ENCODE measurements around the gene OSTN. TPM values are rescaled to one million over a fixed set of nuclear protein-coding genes. Genes with fewer than 3 reads are reported as not detected.

OSTN gene
- total and polyA plus RNA-seq, 9 of the 15 experiments (the other 6 are each of a cell fraction or from before 2014, with no cell fraction given), result not detected

DNA sequence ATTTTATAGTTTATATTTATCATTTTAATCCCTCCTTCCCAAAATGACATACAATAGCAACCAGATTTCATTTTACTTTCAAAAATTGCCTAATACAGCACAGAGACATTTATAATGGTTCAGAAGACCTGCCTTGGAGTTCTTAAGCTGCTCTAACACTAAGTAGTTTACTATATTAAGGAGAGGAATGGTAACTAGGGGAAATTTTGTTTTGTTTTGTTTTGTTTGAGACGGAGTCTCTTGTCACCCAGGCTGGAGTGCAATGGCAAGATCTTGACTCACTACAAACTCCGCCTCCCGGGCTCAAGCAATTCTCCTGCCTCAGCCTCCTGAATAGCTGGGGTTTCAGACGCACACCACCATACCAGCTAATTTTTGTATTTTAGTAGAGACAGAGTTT is 107.4 kb downstream of the OSTN start:
- Histone ChIP-seq H3K4me2 (ENCODE audit: insufficient read depth, low read length) (no peak overlapping the region), H2AFZ (ENCODE audit: low read depth, low read length) (no peak overlapping the region), H3K36me3 (ENCODE audit: control insufficient read depth, insufficient read depth, low read length) (no peaks in the 10 kb centered on the region), H3K4me3 (no peak overlapping the region), H3K27ac (ENCODE audit: extremely low read depth, low read depth, low read length) (no peak overlapping the region), H4K20me1 (replicated peaks; ENCODE audit: control insufficient read depth, insufficient read depth, low read length) (no peaks in the 10 kb centered on the region), H3K9me3 (replicated peaks; ENCODE audit: control insufficient read depth, insufficient read depth, low read depth, low read length) (no peaks in the 10 kb centered on the region), H3K9me1 (ENCODE audit: control insufficient read depth, insufficient read depth, low read length) (no peaks in the 10 kb centered on the region), H3K4me1 (replicated peaks in 1 of 2; ENCODE audit: control insufficient read depth in 2 of 2, insufficient read depth in 2 of 2, low read length in 2 of 2) (no peaks in the 10 kb centered on the region), H3K9ac (ENCODE audit: insufficient read depth in 1 of 2, low read depth in 2 of 2, low read length in 2 of 2) (no peak overlapping the region), H3K79me2 (ENCODE audit: control insufficient read depth, insufficient read depth, low read length) (no peaks in the 10 kb centered on the region), H3K27me3 (ENCODE audit: control insufficient read depth in 2 of 2, insufficient read depth in 2 of 2, low read length in 2 of 2) (peaks cover 2 to 4% of the 10 kb centered on the region in 2 experiments; a peak in 3 of 5 replicates)
- TF ChIP-seq CBX8 (IDR thresholded peaks at IDR 0.05; ENCODE audit: borderline replicate concordance, extremely low read depth, low read depth, low read length, poor library complexity, severe bottlenecking), result peak; percentile 78
- TF ChIP-seq ZNF3 (CRISPR knock-in tag; IDR thresholded peaks at IDR 0.05), result no peak
- BruUV-seq (replicated peaks), result no TSS peak
- in situ Hi-C loops (cut with MboI) (no loop called here), intact Hi-C loops (cut with micrococcal nuclease) (no loop called here)
- 4% methylated on average over 4 of the region's 4 CpGs for WGBS (ENCODE audit: insufficient coverage, low coverage, missing lambda C conversion rate)
- ChIA-PET CTCF (ENCODE audit: low intra/inter-chr PET ratio) (no interaction called here), POLR2A (no interaction called here)
- no peak for ATAC-seq
- DNase-seq (ENCODE audit: extremely low read depth in 1 of 4, low spot score in 3 of 4), result no peak
- FAIRE-seq, result no peak

- CTCF ChIA-PET (ENCODE audit: low intra/inter-chr PET ratio), result no interaction called here
- no peaks in the 10 kb centered on the region for H3K9me1 ChIP-seq (ENCODE audit: control insufficient read depth, insufficient read depth, low read length)
- H3K4me2 ChIP-seq (ENCODE audit: insufficient read depth, low read length), result no peak overlapping the region
- H3K36me3 ChIP-seq (ENCODE audit: control insufficient read depth, insufficient read depth, low read length), result no peaks in the 10 kb centered on the region
- POLR2A ChIA-PET, result interaction anchor here (0.6 kb wide), 1 partner anchor 23 kb away, joined by 3 read pairs; no protein-coding TSS in a partner anchor
- H3K27me3 ChIP-seq (ENCODE audit: control insufficient read depth in 2 of 2, insufficient read depth in 2 of 2, low read length in 2 of 2), result peaks cover 2 to 4% of the 10 kb centered on the region in 2 experiments; a peak in 3 of 5 replicates
- intact Hi-C loops (cut with micrococcal nuclease), result no loop called here
- no peak for FAIRE-seq
- no peaks in the 10 kb centered on the region for H4K20me1 ChIP-seq (replicated peaks; ENCODE audit: control insufficient read depth, insufficient read depth, low read length)
- no peak for ATAC-seq
- no peaks in the 10 kb centered on the region for H3K4me1 ChIP-seq (replicated peaks in 1 of 2; ENCODE audit: control insufficient read depth in 2 of 2, insufficient read depth in 2 of 2, low read length in 2 of 2)
- WGBS (ENCODE audit: insufficient coverage, low coverage, missing lambda C conversion rate), result 0% methylated on average over 4 of the region's 4 CpGs
- in situ Hi-C loops (cut with MboI), result no loop called here
- H3K27ac ChIP-seq (ENCODE audit: extremely low read depth, low read depth, low read length), result no peak overlapping the region
- no peak overlapping the region for H3K9ac ChIP-seq (ENCODE audit: insufficient read depth in 1 of 2, low read depth in 2 of 2, low read length in 2 of 2)
- H3K79me2 ChIP-seq (ENCODE audit: control insufficient read depth, insufficient read depth, low read length), result no peaks in the 10 kb centered on the region
- DNase-seq (ENCODE audit: extremely low read depth in 1 of 4, low spot score in 3 of 4), result no peak
- no peak overlapping the region for H2AFZ ChIP-seq (ENCODE audit: low read depth, low read length)
- H3K9me3 ChIP-seq (replicated peaks; ENCODE audit: control insufficient read depth, insufficient read depth, low read depth, low read length), result no peaks in the 10 kb centered on the region
- no TSS peak for BruUV-seq (replicated peaks)
- TF ChIP-seq, protein P1, sequence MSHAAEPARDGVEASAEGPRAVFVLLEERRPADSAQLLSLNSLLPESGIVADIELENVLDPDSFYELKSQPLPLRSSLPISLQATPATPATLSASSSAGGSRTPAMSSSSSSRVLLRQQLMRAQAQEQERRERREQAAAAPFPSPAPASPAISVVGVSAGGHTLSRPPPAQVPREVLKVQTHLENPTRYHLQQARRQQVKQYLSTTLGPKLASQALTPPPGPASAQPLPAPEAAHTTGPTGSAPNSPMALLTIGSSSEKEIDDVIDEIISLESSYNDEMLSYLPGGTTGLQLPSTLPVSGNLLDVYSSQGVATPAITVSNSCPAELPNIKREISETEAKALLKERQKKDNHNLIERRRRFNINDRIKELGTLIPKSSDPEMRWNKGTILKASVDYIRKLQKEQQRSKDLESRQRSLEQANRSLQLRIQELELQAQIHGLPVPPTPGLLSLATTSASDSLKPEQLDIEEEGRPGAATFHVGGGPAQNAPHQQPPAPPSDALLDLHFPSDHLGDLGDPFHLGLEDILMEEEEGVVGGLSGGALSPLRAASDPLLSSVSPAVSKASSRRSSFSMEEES (CRISPR knock-in tag; IDR thresholded peaks at IDR 0.05), result no peak
- no peak for TF ChIP-seq ZNF324 (CRISPR knock-in tag; IDR thresholded peaks at IDR 0.05)
- no peak for TF ChIP-seq ZNF41 (CRISPR knock-in tag; conservative IDR thresholded peaks at IDR 0.05)
- TF ChIP-seq, protein P2, sequence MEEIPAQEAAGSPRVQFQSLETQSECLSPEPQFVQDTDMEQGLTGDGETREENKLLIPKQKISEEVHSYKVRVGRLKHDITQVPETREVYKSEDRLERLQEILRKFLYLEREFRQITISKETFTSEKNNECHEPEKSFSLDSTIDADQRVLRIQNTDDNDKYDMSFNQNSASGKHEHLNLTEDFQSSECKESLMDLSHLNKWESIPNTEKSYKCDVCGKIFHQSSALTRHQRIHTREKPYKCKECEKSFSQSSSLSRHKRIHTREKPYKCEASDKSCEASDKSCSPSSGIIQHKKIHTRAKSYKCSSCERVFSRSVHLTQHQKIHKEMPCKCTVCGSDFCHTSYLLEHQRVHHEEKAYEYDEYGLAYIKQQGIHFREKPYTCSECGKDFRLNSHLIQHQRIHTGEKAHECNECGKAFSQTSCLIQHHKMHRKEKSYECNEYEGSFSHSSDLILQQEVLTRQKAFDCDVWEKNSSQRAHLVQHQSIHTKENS (CRISPR knock-in tag; IDR thresholded peaks at IDR 0.05), result no peak
- TF ChIP-seq ATF7 (IDR thresholded peaks at IDR 0.05), result no peak
- no peak for TF ChIP-seq RHOXF2B (CRISPR knock-in tag; conservative IDR thresholded peaks at IDR 0.05)
- no peak for TF ChIP-seq TCF15 (CRISPR knock-in tag; IDR thresholded peaks at IDR 0.05)
- TF ChIP-seq BRF1 (IDR thresholded peaks at IDR 0.05; ENCODE audit: borderline replicate concordance, extremely low read depth, insufficient read length), result no peak
- TF ChIP-seq SNRNP70 (optimal IDR thresholded peaks at IDR 0.05; ENCODE audit: low read depth, low read length), result no peak
- TF ChIP-seq CREM (IDR thresholded peaks at IDR 0.05; ENCODE audit: low read depth), result no peak
- no peak for TF ChIP-seq MCM5 (IDR thresholded peaks at IDR 0.05; ENCODE audit: low read depth)
- TF ChIP-seq KLF1 (tag; IDR thresholded peaks at IDR 0.05), result no peak
- no peak for TF ChIP-seq SMARCA4 (IDR thresholded peaks at IDR 0.05)
- H3K4me3 ChIP-seq, result no peak overlapping the region
Observed at GRCh38 chr3:191307341-191307740, 108.3 kb downstream of the OSTN start.

Measured in K562 (cell line).